HL-60/S4 treated with phorbol 12-myristate 13-acetate at 8.2 ng/mL for 4 days and 3 days (cell line): ENCODE data around the gene TMEM239.
"Not testable (repeated sequence)": the region's sequence is repeated elsewhere in the genome, so short reads cannot be mapped to it uniquely, and the experiment has no call there.

Source experiments
- in situ Hi-C: fragments of 300-500 bp; cut with MboI; formaldehyde crosslinking; loops from 2 replicates; pipeline ENCODE4 v1.15.0; 2022; ENCODE audit warnings: low sequenced_read_pairs

The TMEM239 gene

DNA sequence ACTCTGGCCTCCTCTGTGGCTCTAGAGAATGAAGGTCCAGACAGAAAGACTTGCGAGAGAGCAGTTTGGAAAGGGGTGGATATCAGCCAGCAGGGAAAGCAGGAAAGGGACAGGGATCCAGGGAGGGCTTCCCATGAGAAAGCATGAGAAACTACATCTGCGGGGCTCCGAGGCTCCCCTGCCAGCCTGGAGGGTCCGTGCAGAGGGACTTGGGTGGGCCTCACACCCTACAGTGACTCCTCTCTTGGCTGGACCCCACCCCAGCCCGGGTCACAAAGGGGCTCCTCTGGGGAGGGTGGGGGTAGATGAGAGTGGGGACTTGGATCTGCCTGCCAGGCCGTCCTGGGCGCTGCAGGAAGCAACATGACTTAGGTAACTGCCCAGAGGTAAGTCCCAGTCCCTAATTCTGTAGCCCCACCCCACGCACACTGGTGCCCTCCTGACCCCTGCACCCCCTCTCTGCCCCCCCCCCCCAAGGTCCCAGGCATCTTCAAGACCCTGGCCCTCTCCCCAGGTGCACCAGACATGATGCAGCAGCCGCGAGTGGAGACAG lies at the start of gene TMEM239:
Gene TMEM239, plus strand, starts transcription at position 335 of the 553 bp plus-strand sequence. Its CDS starts 191 bp downstream, at position 526.
- in situ Hi-C loops = no loop called here

GRCh38 chr20:2767768-2768631 lies 48.2 kb upstream of the TMEM239 start:
- in situ Hi-C loops = no loop called here

- in situ Hi-C loops = no loop called here
These were observed 47.5 kb upstream of the TMEM239 start for GRCh38 chr20:2768632-2769015.

- in situ Hi-C loops = not testable (repeated sequence)
These were observed 46.1 kb upstream of the TMEM239 start for GRCh38 chr20:2770091-2770490.

- in situ Hi-C loops = no loop called here
These were observed 44.5 kb upstream of the TMEM239 start for GRCh38 chr20:2771631-2772080.

- in situ Hi-C loops = no loop called here
These were observed 42.4 kb upstream of the TMEM239 start for GRCh38 chr20:2773812-2774211.

- in situ Hi-C loops = no loop called here
These were observed 41.0 kb upstream of the TMEM239 start for GRCh38 chr20:2775139-2775538.

DNA sequence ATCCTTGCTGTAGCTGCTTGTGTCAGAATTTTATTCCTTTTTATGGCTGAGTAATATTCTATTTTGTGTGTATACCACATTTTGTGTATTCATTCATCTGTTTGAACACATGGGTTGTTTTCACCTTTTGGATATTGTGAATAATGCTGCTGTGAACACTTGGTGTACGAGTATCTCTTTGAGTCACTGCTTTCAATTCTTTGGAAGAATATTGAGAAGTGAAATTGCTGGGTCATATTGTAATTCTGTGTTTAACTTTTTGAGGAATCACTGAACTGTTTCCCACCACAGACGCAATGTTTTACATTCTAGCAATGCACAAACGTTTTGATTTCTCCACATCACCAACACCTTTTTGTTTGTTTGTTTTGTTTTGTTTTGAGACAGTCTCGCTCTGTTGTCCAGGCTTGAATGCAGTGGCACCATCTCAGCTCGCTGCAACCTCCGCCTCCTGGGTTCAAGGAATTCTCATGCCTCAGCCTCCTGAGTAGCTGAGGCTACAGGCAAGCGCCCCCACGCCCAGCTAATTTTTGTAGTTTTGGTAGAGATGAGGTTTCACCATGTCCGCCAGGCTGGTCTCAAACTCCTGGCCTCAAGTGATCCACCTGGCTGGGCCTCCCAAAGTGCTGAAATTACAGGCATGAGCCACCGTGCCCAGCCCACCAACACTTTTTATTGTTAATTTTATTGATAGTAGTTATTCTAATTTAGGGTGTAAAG lies 37.4 kb upstream of the TMEM239 start:
- in situ Hi-C loops = no loop called here

DNA sequence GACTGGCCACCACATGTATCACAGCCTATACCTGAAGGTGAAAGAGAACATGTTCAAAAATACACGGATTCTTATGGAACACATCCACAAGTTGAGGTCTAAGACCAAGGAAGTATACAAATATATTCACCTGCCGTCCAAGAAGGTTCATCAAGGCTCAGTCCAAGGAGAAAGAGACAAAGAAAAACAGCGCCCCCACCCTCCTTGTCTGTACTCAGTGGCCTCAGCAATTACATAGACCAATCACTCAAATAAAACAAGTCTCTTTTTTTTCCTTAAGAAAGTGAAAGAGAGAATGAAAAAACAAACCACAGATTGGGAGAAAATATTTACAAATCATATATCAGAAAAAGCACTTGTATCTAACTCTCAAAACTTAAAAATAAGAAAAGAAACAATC lies 35.2 kb upstream of the TMEM239 start:
- in situ Hi-C loops = no loop called here

- in situ Hi-C loops = no loop called here
These were observed 32.1 kb upstream of the TMEM239 start for GRCh38 chr20:2783908-2784566.

DNA sequence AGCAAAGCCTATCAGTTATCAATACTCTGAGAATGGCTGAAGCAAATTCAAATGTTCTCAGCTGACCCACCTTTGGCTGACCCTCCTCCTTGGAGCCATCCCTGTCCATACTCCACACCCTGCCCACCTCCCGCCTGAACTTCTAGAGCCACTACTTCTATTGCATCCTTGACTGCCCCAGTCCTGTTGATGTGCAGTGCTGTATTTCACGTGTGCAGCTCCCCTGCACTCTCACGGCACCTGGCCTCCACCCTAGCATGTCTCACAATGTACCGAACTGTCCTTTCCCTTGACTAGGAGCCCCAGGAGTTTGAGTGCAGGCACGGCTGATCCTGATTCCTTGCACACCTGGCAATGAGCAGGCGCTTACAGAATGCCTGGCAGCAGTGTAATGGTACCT lies 22.7 kb upstream of the TMEM239 start:
- in situ Hi-C loops = no loop called here

GRCh38 chr20:2794202-2794748 lies 21.9 kb upstream of the TMEM239 start:
- in situ Hi-C loops = no loop called here

DNA sequence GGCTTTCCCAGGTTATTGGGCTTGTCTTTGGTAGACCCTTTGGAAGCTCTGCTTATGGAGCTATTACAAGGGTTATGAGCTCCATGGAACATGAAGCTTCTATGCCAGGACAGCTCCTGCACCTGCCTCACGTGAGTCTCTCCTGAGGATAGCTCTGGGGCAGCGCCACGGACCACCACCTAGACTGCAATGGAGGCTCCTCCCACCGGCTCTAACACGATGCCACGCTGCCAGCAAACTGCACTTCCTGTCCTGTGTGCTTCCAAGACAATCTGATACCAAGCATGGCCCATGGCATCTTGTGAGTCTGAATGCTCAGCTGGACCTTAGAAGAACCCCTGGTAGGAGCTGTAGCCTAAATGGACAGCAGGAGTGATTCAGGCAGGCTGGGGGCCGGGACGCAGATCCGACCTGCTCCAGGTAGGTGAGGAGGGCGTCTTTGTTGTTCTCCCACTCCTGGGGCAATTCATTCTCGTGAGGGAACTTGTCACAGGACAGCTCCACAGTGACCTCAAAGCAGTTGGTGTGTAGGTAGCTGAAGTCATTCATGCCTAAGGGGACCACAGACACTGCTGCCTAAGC lies 21.2 kb upstream of the TMEM239 start:
- in situ Hi-C loops = no loop called here

GRCh38 chr20:2795451-2795850 lies 20.7 kb upstream of the TMEM239 start:
- in situ Hi-C loops = no loop called here

GRCh38 chr20:2796011-2796660 lies 20.0 kb upstream of the TMEM239 start:
- in situ Hi-C loops = no loop called here

GRCh38 chr20:2797136-2797983 lies 18.8 kb upstream of the TMEM239 start:
- in situ Hi-C loops = no loop called here

GRCh38 chr20:2798095-2798805 lies 17.9 kb upstream of the TMEM239 start:
- in situ Hi-C loops = no loop called here

- in situ Hi-C loops = no loop called here
These were observed 17.4 kb upstream of the TMEM239 start for GRCh38 chr20:2798814-2799213.

GRCh38 chr20:2799271-2799670 lies 16.9 kb upstream of the TMEM239 start:
- in situ Hi-C loops = no loop called here
